Stimulated activated CD4-positive, alpha-beta T cell treated with anti-CD3 and anti-CD28 coated beads, Interleukin-1b, Interleukin-23, amount 100 ng/mL, for 1 hour (primary cell): ENCODE data around the gene AHCTF1.
"Not testable (repeated sequence)": the region's sequence is repeated elsewhere in the genome, so short reads cannot be mapped to it uniquely, and the experiment has no call there.

Experiments
- DNase-seq, 2 donors: peaks; one replicate each; pipeline ENCODE4 v3.0.0-alpha.2; 2020; ENCODE audit warnings: low read depth in 2 of 2

The AHCTF1 gene

GRCh38 chr1:246838118-246838456 lies 93.7 kb downstream of the AHCTF1 start:
- DNase-seq, result no peak

GRCh38 chr1:246837418-246838117 lies 94.2 kb downstream of the AHCTF1 start:
- DNase-seq, result no peak

DNA sequence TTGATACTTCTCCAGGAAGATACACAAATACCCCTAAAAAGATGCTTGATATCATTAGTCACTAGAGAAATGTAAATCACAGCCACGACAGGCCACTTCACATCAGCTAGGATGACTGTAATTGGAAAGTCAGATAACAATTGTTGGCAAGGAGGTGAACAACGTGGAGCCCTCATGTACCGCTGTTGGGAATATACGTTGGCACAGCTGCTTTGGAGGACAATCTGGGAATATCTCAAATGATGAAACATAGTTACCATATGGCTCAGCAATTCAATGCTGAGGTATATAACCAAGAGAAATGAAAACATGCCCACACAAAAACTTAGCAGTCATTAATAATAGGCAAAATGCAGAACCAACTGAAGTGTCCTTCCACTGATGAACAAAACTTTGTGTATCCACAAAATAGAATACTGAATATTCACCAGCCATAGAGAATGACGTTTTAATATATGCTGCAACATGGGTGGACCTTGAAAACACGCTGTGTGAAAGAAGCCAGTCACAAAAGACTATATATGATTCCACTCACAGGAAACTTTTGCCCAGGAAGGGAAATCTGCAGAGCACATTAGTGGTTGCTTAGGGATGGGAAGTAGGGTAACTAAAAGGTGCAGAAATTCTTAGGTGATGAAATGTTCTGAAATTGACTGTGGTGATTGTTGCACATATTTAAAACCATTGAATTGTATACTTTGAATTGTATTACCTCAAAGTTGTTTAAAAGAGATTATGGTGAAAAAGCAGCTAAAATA lies 95.4 kb downstream of the AHCTF1 start:
- no peak for DNase-seq

GRCh38 chr1:246831543-246831942 lies 100.2 kb downstream of the AHCTF1 start:
- DNase-seq, result no peak

GRCh38 chr1:246828818-246829217 lies 102.9 kb downstream of the AHCTF1 start:
- DNase-seq, result no peak

- no peak for DNase-seq
These were observed 104.4 kb downstream of the AHCTF1 start for GRCh38 chr1:246827396-246827795.

GRCh38 chr1:246825557-246826175 lies 106.1 kb downstream of the AHCTF1 start:
- no peak for DNase-seq

DNA sequence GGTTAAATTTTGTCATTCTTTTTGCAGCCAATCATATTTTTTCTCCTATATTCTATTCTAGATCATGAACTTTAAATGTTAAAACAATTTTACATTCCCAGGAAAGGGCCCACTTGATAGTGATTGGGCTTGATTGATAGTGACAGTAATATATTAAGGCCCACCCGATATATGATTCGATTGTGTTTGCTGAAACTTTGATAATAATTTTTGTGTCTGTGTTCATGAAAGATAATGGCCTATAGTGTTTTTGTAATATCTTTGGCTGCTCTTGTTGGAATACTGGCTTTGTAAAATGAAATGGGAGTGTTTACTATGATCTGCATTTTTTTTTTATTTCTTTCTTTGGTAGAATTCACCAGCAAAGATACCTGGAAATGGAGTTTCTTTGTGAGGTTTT lies 107.2 kb downstream of the AHCTF1 start:
- DNase-seq, result no peak

DNA sequence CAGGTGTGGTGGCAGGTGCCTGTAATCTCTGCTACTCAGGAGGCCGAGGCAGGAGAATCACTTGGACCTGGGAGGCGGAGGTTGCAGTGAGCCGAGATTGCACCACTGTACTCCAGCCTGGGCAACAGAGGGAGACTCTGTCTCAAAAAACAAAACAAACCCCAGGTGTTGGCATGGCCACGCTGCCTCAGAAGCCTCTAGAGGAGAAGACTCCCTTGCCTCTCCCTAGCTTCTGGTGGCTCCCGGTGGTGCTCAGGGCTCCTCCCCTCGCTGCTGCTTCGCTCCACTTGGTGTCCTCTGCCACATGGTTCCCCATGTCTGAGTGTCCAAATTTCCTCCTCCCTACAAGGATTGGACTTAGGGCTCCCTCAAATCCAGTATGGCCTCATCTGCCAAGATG lies 109.6 kb downstream of the AHCTF1 start:
- DNase-seq, result not testable (repeated sequence)

DNA sequence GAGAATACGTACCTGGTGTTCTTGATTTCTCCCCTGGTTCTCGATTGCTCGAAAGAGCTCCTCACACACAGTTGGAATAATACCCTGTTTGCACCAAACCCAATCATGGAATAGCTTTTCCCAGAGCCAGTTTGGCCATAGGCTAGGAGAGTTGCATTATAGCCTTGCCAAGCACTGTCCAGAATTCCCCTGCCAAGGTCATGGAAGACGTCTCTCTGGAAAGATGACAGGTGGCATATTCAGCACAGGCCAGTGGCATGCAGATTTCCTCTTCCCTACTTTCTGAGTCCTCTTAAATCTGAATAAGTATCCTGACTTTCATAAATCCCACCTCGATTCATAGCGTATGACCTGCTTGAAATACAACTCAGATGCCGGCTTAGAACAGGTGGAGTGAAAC lies 111.1 kb downstream of the AHCTF1 start:
- no peak for DNase-seq

- DNase-seq, result not testable (repeated sequence)
These were observed 114.0 kb downstream of the AHCTF1 start for GRCh38 chr1:246817778-246818177.

- DNase-seq, result no peak
These were observed 116.0 kb downstream of the AHCTF1 start for GRCh38 chr1:246815693-246816270.

DNA sequence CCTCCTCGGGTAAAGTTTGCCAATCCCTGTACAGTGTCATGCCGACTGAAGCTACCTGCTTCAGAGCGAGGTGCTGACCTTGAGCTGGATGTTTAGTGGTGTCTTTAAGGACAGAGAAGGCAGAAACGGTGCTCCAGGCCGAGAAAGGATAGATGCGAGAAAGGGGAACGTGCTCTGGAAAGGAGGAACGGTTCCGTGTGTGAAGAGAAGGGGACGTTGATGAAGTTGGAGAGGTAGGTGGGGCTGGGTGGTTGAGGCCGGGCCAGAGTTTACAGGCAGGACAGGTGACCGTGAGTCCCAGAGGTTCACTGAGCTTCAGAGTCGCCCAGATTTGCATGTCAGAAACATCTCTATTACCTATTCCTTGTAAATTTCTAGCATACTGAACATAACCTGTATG lies 116.9 kb downstream of the AHCTF1 start:
- DNase-seq, result no peak

GRCh38 chr1:246813325-246813724 lies 118.4 kb downstream of the AHCTF1 start:
- DNase-seq, result not testable (repeated sequence)

- no peak for DNase-seq
These were observed 119.8 kb downstream of the AHCTF1 start for GRCh38 chr1:246811985-246812384.

DNA sequence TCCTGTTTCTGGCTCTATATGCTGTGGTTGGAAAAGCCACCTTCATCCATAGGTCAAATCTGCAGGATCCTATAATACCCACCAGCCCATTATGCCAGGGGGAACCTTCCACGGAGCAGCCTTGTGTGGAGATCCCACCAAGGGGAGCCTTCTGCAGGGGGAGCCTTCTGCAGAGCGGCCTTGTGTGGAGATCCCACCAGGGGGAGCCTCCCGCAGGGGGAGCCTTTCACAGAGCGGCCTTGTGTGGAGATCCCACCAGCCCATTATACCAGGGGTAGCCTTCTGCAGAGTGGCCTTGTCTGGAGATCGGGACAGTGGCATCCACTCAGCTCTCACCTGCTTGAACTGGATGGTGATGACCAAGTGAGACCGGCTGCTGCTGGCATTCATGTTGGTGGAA lies 122.3 kb downstream of the AHCTF1 start:
- DNase-seq, result no peak

- no peak for DNase-seq
These were observed 126.5 kb downstream of the AHCTF1 start for GRCh38 chr1:246805135-246805716.

DNA sequence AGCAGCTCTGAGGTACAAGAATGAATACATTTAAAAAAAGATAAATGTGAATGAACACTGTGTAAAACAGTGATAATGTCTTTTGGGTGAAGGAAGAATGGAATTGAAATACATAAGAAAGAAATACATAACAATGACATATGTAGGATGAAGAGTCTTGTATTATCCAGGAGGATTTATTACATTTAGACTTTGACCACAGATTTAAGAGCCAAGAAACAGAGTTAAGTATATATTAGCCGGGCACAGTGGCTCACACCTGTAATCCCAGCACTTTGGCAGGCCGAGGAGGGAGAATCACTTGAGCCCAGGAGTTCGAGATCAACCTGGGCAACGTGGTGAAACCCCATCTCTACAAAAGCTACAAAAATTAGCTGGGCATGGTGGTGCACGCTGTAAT lies 127.9 kb downstream of the AHCTF1 start:
- DNase-seq, result no peak

DNA sequence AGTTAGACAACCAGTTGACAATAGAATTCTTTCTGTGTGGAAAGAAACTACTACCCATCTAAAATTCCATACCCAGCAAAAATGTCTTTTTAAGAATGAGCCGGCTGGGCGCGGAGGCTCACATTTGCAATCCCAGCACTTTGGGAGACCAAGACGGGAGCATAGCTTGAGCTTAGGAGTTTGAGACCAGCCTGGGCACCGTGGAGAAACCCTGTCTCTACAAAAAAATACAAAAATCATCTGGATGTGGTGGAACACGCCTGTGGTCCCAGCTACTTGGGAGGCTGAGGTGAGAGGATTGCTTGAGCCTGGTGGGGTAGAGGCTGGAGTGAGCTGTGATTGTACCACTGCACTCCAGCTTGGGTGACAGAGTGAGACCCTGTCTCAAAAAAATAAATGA lies 128.4 kb downstream of the AHCTF1 start:
- no peak for DNase-seq

DNA sequence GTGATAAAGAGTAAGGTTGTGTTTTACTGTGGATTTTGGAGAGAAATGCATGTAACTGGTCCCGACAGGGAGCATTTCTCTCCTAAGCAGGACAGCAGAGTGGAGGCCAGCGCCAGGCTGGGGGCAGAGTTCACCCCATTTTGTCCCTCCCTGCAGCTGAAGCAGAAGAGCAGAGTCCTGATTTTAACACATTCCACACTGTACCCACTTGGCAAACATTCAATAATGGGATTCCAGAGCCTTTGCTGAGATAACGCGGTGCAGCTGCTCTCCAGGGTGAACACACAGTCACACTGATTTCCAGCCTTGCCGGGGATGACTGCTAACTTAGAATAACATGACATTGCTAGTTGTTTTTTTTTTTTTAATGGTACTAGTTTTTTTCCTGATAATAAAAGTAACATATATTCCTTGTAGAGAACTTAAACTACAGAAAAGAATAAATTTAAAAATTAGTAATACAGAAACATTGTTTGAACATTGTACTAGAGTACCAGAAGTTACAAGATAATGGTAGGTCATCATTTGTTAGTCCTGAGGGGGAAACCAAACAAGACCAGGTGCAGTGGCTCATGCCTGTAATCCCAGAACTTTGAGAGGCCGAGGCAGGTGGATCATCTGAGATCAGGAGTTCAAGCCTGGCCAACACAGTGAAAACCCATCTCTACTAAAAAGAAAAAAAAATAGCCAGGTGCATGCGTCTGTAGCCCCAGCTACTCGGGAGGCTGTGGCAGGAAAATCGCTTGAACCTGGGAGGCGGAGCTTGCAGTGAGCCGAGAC lies 130.3 kb downstream of the AHCTF1 start:
- no peak for DNase-seq

GRCh38 chr1:246800756-246801155 lies 131.0 kb downstream of the AHCTF1 start:
- DNase-seq, result no peak

GRCh38 chr1:246800356-246800755 lies 131.4 kb downstream of the AHCTF1 start:
- DNase-seq, result no peak
